ENCODE data around the gene ENTHD1. TPM values are rescaled to one million over a fixed set of nuclear protein-coding genes. Genes with fewer than 3 reads are reported as not detected.

The ENTHD1 gene
- total and polyA plus RNA-seq, 2 donors (not counting 3 experiments of a cell fraction or from before 2014, with no cell fraction given), result not detected

DNA sequence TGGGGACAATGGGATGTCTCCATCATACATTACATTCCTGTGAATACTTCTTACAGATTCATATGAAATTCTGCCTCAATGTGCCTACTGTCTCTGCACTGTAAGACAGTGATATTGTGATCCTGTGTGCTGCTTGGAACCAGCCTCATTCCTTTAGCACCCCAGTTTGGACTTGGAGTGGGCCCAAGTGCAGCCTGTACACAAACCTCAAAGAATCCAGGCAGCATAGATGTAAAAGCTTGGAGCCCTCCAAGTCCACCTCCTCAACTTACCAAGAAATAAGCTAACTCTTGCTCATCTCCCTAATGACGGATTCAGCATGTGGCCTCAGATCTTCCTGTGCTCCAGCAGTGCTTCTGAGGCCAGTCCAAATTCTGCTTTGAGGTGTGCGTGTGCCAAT, 31.7 kb upstream of the ENTHD1 start:
- H3K4me2 ChIP-seq (ENCODE audit: insufficient read depth, low read length), result no peak overlapping the region
- BruUV-seq (replicated peaks), result no TSS peak
- no peak overlapping the region for H3K9ac ChIP-seq (replicated peaks; ENCODE audit: extremely low read depth, insufficient read depth, low read length)
- no peaks in the 10 kb centered on the region for H3K9me3 ChIP-seq (replicated peaks; ENCODE audit: control insufficient read depth, insufficient read depth, low read length)
- no peaks in the 10 kb centered on the region for H3K36me3 ChIP-seq (ENCODE audit: control insufficient read depth in 2 of 2, extremely low read depth in 1 of 2, insufficient read depth in 2 of 2, low read length in 2 of 2)
- dilution Hi-C loops (cut with MboI; ENCODE audit: extremely low pct_ligation_motif_present, low sequenced_read_pairs), result no loop called here
- H3K27me3 ChIP-seq (ENCODE audit: control insufficient read depth in 2 of 2, insufficient read depth in 2 of 2, low read length in 2 of 2), result peaks cover 19 to 23% of the 10 kb centered on the region in 2 experiments
- H3K79me2 ChIP-seq (ENCODE audit: control insufficient read depth, insufficient read depth, low read length), result no peaks in the 10 kb centered on the region
- no peaks in the 10 kb centered on the region for H3K9me1 ChIP-seq (replicated peaks; ENCODE audit: control insufficient read depth, extremely low read depth, insufficient read depth, low read length)
- no peak for TF ChIP-seq GATA2 (IDR thresholded peaks at IDR 0.05; ENCODE audit: insufficient read depth, insufficient read length, low read depth, low read length)
- TF ChIP-seq EZH2 (IDR thresholded peaks at IDR 0.05; ENCODE audit: borderline replicate concordance, low read depth, low read length, severe bottlenecking), result no peak
- TF ChIP-seq, protein P1, sequence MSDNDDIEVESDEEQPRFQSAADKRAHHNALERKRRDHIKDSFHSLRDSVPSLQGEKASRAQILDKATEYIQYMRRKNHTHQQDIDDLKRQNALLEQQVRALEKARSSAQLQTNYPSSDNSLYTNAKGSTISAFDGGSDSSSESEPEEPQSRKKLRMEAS (IDR thresholded peaks at IDR 0.05; ENCODE audit: insufficient read depth, insufficient read length), result no peak
- no peak for TF ChIP-seq POLR2A (IDR thresholded peaks at IDR 0.05; ENCODE audit: low read depth, low read length)
- no peak for TF ChIP-seq FOS (IDR thresholded peaks at IDR 0.05; ENCODE audit: borderline replicate concordance, insufficient read depth, low read length)
- no peak for TF ChIP-seq JUN (IDR thresholded peaks at IDR 0.05; ENCODE audit: borderline replicate concordance, insufficient read depth, insufficient read length, low read depth)
- TF ChIP-seq, protein P2, sequence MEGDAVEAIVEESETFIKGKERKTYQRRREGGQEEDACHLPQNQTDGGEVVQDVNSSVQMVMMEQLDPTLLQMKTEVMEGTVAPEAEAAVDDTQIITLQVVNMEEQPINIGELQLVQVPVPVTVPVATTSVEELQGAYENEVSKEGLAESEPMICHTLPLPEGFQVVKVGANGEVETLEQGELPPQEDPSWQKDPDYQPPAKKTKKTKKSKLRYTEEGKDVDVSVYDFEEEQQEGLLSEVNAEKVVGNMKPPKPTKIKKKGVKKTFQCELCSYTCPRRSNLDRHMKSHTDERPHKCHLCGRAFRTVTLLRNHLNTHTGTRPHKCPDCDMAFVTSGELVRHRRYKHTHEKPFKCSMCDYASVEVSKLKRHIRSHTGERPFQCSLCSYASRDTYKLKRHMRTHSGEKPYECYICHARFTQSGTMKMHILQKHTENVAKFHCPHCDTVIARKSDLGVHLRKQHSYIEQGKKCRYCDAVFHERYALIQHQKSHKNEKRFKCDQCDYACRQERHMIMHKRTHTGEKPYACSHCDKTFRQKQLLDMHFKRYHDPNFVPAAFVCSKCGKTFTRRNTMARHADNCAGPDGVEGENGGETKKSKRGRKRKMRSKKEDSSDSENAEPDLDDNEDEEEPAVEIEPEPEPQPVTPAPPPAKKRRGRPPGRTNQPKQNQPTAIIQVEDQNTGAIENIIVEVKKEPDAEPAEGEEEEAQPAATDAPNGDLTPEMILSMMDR (IDR thresholded peaks at IDR 0.05; ENCODE audit: extremely low read depth in 1 of 2, insufficient read depth in 1 of 2, low read depth in 1 of 2, low read length in 2 of 2), result no peak
- TF ChIP-seq MYC (IDR thresholded peaks at IDR 0.05; ENCODE audit: low read depth, low read length), result no peak
- TF ChIP-seq POLR2AphosphoS5 (IDR thresholded peaks at IDR 0.05; ENCODE audit: insufficient read depth, low read depth, low read length), result no peak
- H3K4me1 ChIP-seq (ENCODE audit: control insufficient read depth, extremely low read depth, insufficient read depth, low read length), result no peaks in the 10 kb centered on the region
- no peaks in the 10 kb centered on the region for H4K20me1 ChIP-seq (replicated peaks; ENCODE audit: control insufficient read depth, extremely low read depth, insufficient read depth, low read length)
- no peak overlapping the region for H3K4me3 ChIP-seq (replicated peaks in 1 of 3; ENCODE audit: insufficient read depth in 1 of 3, low read depth in 1 of 3, low read length in 3 of 3)
- no peak overlapping the region for H2AFZ ChIP-seq (ENCODE audit: low read depth, low read length)
- no peak for FAIRE-seq
- DNase-seq (ENCODE audit: low read depth, low spot score), result no peak
- intact Hi-C loops (cut with micrococcal nuclease), result no loop called here
- H3K27ac ChIP-seq (ENCODE audit: insufficient read depth, low read depth, low read length), result no peak overlapping the region
- POLR2A ChIA-PET, result no interaction called here
- CTCF ChIA-PET, result interaction anchor here (1.0 to 1.5 kb wide), 2 partner anchors 8 to 457 kb away, joined by 3 to 4 read pairs; no protein-coding TSS in a partner anchor
